HEK293 (cell line): ENCODE measurements around the gene PDLIM4.

Source experiments
- CTCF ChIP-seq: fragments of 450-650 bp; formaldehyde crosslinking; IDR thresholded peaks from 2 replicates; pipeline ENCODE4 v1.5.1; 2016; ENCODE audit warnings: missing biosample characterization, missing genetic modification characterization
- ZBTB20 ChIP-seq: fragments of 450-650 bp; formaldehyde crosslinking; IDR thresholded peaks from 2 replicates; pipeline ENCODE4 v1.5.1; 2016; ENCODE audit warnings: missing biosample characterization, missing genetic modification characterization
- ZBTB21 ChIP-seq: fragments of 450-650 bp; formaldehyde crosslinking; IDR thresholded peaks from 2 replicates; pipeline ENCODE4 v1.5.1; 2017; ENCODE audit warnings: missing biosample characterization, missing genetic modification characterization
- ZBTB49 ChIP-seq: fragments of 450-650 bp; formaldehyde crosslinking; IDR thresholded peaks from 2 replicates; pipeline ENCODE4 v1.5.1; 2016; ENCODE audit warnings: missing biosample characterization, missing genetic modification characterization, low read depth
- ZNF121 ChIP-seq: fragments of 450-650 bp; formaldehyde crosslinking; IDR thresholded peaks from 2 replicates; pipeline ENCODE4 v1.5.1; 2016; ENCODE audit warnings: missing biosample characterization, missing genetic modification characterization
- ZNF140 ChIP-seq: fragments of 450-650 bp; formaldehyde crosslinking; IDR thresholded peaks from 2 replicates; pipeline ENCODE4 v1.5.1; 2016; ENCODE audit warnings: missing biosample characterization, missing genetic modification characterization
- ZNF23 ChIP-seq: fragments of 450-650 bp; formaldehyde crosslinking; IDR thresholded peaks from 2 replicates; pipeline ENCODE4 v1.5.1; 2016; ENCODE audit warnings: missing biosample characterization, missing genetic modification characterization, borderline replicate concordance
- ZNF24 ChIP-seq: fragments of 450-650 bp; formaldehyde crosslinking; IDR thresholded peaks from 2 replicates; pipeline ENCODE4 v1.5.1; 2016; ENCODE audit warnings: missing biosample characterization, missing genetic modification characterization
- ZNF433 ChIP-seq: fragments of 450-650 bp; formaldehyde crosslinking; IDR thresholded peaks from 2 replicates; pipeline ENCODE4 v1.5.1; 2016; ENCODE audit warnings: missing biosample characterization, missing genetic modification characterization, low read depth
- ZNF529 ChIP-seq: fragments of 450-650 bp; formaldehyde crosslinking; IDR thresholded peaks from 2 replicates; pipeline ENCODE4 v1.5.1; 2017; ENCODE audit warnings: missing genetic modification characterization, missing biosample characterization; ENCODE audit not compliant: insufficient replicate concordance
- ZNF621 ChIP-seq: fragments of 450-650 bp; formaldehyde crosslinking; IDR thresholded peaks from 2 replicates; pipeline ENCODE4 v1.5.1; 2017; ENCODE audit warnings: missing biosample characterization, missing genetic modification characterization
- ZNF654 ChIP-seq: fragments of 450-650 bp; formaldehyde crosslinking; IDR thresholded peaks from 2 replicates; pipeline ENCODE4 v1.5.1; 2016; ENCODE audit warnings: low read depth, missing biosample characterization, missing genetic modification characterization
- ZNF768 ChIP-seq: fragments of 450-650 bp; formaldehyde crosslinking; IDR thresholded peaks from 2 replicates; pipeline ENCODE4 v1.5.1; 2018; ENCODE audit warnings: missing biosample characterization, mild to moderate bottlenecking, missing genetic modification characterization

- no peak for TF ChIP-seq CTCF (tag by site-specific recombination)
- TF ChIP-seq ZBTB20 (tag by site-specific recombination): no peak
- TF ChIP-seq ZNF433 (tag by site-specific recombination): no peak
- no peak for TF ChIP-seq ZNF654
- TF ChIP-seq ZNF768 (tag by site-specific recombination): no peak
- TF ChIP-seq ZNF621 (tag by site-specific recombination): no peak
- no peak for TF ChIP-seq ZNF121
- TF ChIP-seq ZBTB21: no peak
- TF ChIP-seq ZNF23: no peak
- no peak for TF ChIP-seq ZBTB49 (tag by site-specific recombination)
- TF ChIP-seq ZNF529 (tag by site-specific recombination): no peak
- TF ChIP-seq ZNF140: no peak
- no peak for TF ChIP-seq ZNF24
Measured at GRCh38 chr5:132322266-132322665, 64.8 kb downstream of the PDLIM4 start.
